OCI-LY7 (cell line): ENCODE measurements around the gene RPH3AL.

Experiments used
- CTCF ChIP-seq: fragments of 200-600 bp; sonication (generic); conservative IDR thresholded peaks from 2 replicates; pipeline ENCODE4 v1.5.1; 2014; ENCODE audit warnings: mild to moderate bottlenecking, antibody characterized with exemption, low read length, moderate library complexity, mixed read lengths
- EZH2phosphoT487 ChIP-seq: fragments of 200-600 bp; sonication (generic); IDR thresholded peaks from 2 replicates; pipeline ENCODE4 v1.6.1; 2018; ENCODE audit warnings: low read depth, borderline replicate concordance, mild to moderate bottlenecking, mixed run types, antibody characterized with exemption, low read length, moderate library complexity, mixed read lengths

GRCh38 chr17:205817-206216, 146.8 kb downstream of the RPH3AL start:
- TF ChIP-seq CTCF: no peak
- no peak for TF ChIP-seq EZH2phosphoT487
